Measurements from ENCODE around the gene PRKN.

GRCh38 chr6:162331911-162332310, 395.7 kb downstream of the PRKN start:
- TF ChIP-seq CTCF (IDR thresholded peaks at IDR 0.05; ENCODE audit: extremely low read depth in 1 of 2, insufficient read depth in 1 of 2, low read depth in 1 of 2, low read length in 2 of 2) = no peak
- no peak for TF ChIP-seq JUN (IDR thresholded peaks at IDR 0.05; ENCODE audit: borderline replicate concordance, insufficient read depth, insufficient read length, low read depth)

Measured in endothelial cell of umbilical vein (primary cell).